ENCODE data around the gene GRK6.
"Not testable (repeated sequence)": the region's sequence is repeated elsewhere in the genome, so short reads cannot be mapped to it uniquely, and the experiment has no call there.

Gene GRK6

DNA sequence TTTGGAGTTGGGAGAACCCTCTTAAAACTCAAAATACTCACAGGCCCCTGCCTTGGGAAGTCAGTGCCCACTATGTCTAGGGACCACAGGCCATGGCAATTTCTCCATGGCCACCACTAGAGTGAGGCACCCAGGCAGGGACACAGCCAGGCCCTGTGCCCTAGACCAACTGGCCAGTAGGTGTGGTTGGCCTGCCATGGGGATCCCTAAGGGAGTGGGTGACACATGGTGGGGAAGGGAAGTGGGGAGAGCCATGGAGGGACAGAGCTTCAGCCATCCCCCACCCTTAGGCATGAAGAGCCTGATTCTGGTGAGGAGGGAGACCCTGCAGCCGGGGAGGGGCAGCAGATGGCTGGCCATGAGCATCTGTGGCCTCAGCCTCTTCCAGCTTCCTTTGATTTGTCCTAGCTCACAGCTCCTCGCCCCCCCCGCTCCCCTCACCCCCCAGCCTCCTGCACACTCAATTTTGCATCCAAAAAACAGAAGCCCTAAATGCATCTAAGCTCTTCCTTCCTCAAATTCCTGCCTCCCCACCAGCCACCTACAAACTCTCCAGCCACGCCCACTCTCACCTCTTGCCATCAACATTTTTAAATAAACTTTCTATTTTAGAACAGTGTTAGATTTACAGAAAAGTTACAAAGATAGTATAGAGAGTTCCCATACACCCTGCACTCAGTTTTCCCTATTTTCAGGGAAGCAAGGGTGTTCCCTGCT is 48.5 kb downstream of the GRK6 start:
- Mint-ChIP-seq H3K4me1 (peaks cover 54% of the 10 kb centered on the region), H3K27me3 (no peaks in the 10 kb centered on the region), H3K27ac (no peak overlapping the region)

GRCh38 chr5:177475563-177476427 is 49.3 kb downstream of the GRK6 start:
- Mint-ChIP-seq H3K36me3 (no peaks in the 10 kb centered on the region), H3K4me1 (peaks cover 51% of the 10 kb centered on the region), H3K4me3 (peak overlapping the region; percentile 27), H3K27ac (peak overlapping the region; percentile 2), H3K9me3 (no peaks in the 10 kb centered on the region), H3K27me3 (no peaks in the 10 kb centered on the region)

More for the DNA sequence above, 48.5 kb downstream of the GRK6 start:
- Mint-ChIP-seq H3K9me3 (no peaks in the 10 kb centered on the region), H3K36me3 (no peaks in the 10 kb centered on the region), H3K4me3 (peak overlapping the region; percentile 75)

- peaks cover 51% of the 10 kb centered on the region for H3K4me1 Mint-ChIP-seq
- H3K9me3 Mint-ChIP-seq: no peaks in the 10 kb centered on the region
- no peak overlapping the region for H3K27ac Mint-ChIP-seq
- H3K36me3 Mint-ChIP-seq: no peaks in the 10 kb centered on the region
- H3K27me3 Mint-ChIP-seq: no peaks in the 10 kb centered on the region
- H3K4me3 Mint-ChIP-seq: peak overlapping the region; percentile 27
Observed at GRCh38 chr5:177476531-177477233, 50.2 kb downstream of the GRK6 start.

DNA sequence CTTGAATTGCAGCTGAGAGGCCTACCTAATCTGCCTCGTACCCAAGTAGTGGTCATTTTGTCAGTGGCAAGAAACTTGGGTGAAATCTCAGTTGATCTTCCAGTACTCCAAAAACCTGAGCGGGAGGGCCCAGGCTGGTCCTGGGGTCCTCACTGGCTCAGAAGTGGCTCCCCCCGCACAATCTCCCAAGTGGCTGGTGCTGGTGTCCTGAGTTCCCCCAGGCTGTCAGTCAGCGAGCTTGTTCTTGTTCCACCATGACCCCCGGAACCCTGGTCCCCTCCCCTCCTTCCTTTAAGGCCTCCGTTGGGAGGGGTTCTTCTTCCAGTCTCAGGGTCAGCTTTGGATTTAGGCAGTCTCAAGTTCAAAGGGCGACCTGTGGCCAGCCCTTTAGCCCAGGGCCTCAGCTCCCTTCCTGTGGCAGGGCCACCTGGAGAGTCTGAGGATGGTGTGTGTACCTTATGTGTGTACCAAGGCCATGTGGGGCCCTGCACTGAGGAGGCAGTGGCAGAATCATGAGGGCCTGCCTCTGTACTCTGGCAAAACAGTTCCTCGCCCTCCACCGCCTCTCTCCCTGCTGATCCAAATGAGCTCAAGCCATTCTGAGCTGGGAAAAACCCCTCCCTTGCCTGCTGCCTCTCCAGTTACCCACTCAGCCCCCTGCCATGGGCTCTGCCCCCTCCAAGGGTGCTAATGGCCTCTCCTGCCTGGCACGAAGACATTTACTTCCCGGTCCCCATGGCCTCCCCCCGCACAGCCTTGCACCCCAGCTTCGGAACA is 51.4 kb downstream of the GRK6 start:
- peaks cover 51% of the 10 kb centered on the region for H3K4me1 Mint-ChIP-seq
- H3K9me3 Mint-ChIP-seq: no peaks in the 10 kb centered on the region
- H3K4me3 Mint-ChIP-seq: no peak overlapping the region
- no peaks in the 10 kb centered on the region for H3K36me3 Mint-ChIP-seq
- H3K27ac Mint-ChIP-seq: peak overlapping the region; percentile 65
- no peaks in the 10 kb centered on the region for H3K27me3 Mint-ChIP-seq

DNA sequence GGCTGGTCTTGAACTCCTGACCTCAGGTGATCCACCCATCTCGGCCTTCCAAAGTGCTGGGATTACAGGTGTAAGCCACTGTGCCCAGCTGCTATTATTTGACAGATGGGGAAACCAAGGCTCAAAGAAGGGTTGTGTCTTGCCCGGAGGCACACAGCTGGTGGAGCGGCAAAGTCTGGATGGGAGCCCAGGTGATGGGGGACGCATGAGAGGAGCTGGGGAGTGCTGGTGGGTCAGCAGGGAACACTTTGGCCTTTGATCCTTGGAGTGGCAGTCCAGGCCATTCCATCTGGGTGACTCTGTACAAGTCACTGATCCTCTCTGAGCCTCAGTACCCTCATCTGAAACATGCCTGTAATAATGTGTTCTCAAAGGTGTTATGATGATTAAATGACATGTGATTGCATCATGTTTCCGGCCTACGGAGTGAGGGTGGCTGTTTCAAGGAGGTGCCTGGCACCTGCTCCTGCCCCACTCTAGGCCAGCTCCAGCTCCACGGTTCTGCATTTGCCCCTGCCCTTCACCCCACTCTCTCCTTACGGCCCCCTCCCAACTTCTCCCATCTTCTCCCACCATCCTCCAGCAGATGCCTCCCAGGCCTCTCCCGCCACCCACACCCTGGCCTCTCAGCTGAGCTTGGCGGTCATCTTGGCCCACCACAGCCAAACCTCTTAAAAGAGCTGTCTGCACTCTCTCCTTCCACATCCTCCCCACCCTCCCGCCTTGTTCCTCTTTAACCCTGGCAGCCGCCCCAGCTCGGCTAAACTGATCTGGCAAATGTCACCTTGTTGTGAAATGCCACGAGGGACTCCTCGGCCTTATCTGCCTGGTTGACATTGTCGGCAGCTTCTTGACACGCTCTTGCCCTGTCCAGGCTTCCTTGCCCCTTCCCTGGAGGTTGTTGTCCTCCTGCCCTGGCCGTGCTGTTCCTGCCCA is 52.5 kb downstream of the GRK6 start:
- Mint-ChIP-seq H3K27ac (peak overlapping the region; percentile 99), H3K36me3 (no peaks in the 10 kb centered on the region), H3K4me3 (no peak overlapping the region), H3K27me3 (no peaks in the 10 kb centered on the region), H3K4me1 (peaks cover 49% of the 10 kb centered on the region), H3K9me3 (no peaks in the 10 kb centered on the region)

GRCh38 chr5:177479774-177480173 is 53.3 kb downstream of the GRK6 start:
- no peaks in the 10 kb centered on the region for H3K9me3 Mint-ChIP-seq
- peaks cover 41% of the 10 kb centered on the region for H3K4me1 Mint-ChIP-seq
- no peaks in the 10 kb centered on the region for H3K27me3 Mint-ChIP-seq
- H3K4me3 Mint-ChIP-seq: no peak overlapping the region
- H3K36me3 Mint-ChIP-seq: no peaks in the 10 kb centered on the region
- peak overlapping the region; percentile 99 for H3K27ac Mint-ChIP-seq

GRCh38 chr5:177482359-177482795 is 55.9 kb downstream of the GRK6 start:
- H3K4me1 Mint-ChIP-seq: peaks cover 24% of the 10 kb centered on the region
- no peak overlapping the region for H3K4me3 Mint-ChIP-seq
- H3K9me3 Mint-ChIP-seq: no peaks in the 10 kb centered on the region
- H3K36me3 Mint-ChIP-seq: no peaks in the 10 kb centered on the region
- H3K27ac Mint-ChIP-seq: no peak overlapping the region
- no peaks in the 10 kb centered on the region for H3K27me3 Mint-ChIP-seq

- H3K4me1 Mint-ChIP-seq: peaks cover 20% of the 10 kb centered on the region
- H3K27me3 Mint-ChIP-seq: no peaks in the 10 kb centered on the region
- H3K36me3 Mint-ChIP-seq: no peaks in the 10 kb centered on the region
- no peak overlapping the region for H3K27ac Mint-ChIP-seq
- no peaks in the 10 kb centered on the region for H3K9me3 Mint-ChIP-seq
- no peak overlapping the region for H3K4me3 Mint-ChIP-seq
Observed at GRCh38 chr5:177483042-177483441, 56.6 kb downstream of the GRK6 start.

DNA sequence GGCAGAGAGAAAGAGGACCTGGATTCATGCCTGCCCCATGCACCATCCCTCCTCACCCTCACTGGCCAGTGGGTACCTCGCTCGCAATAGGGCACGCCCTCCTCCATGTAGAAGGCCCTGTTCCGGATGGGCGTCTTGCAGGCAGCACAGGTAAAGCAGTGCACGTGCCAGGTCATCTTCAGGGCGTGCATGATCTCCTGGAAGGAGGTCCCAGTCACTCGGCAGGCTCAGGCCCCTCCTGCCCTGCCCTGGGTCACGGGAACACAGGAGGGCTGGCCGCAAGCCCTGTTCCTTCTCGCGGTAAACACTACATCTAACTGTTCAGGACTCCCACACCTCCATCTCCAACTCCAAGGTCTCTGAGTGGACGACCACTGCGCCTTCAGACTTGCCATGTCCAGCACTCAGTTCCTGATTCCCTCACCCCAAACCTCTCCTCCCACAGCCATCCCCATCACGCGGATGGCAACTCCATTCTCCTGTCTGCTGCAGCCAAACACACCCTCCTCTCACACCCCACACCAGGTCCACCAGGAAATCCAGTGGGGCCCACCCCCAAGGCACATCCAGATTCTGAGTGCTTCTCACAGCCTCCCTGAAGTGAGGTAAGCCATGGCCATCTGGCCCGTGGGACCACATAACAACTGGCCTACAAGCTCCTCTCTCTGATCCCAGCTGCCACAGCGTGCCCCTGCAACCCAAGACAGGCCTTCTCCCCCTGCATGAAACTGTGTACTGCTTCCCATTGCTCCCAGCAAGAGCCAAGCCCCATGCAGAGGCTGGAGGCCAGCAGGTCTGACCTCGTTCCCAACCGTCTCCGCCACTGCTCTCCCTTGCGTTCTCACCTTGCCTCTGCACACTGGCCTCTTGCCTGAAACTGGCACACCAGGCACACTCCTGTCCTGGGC is 57.8 kb downstream of the GRK6 start:
- H3K4me3 Mint-ChIP-seq: no peak overlapping the region
- H3K9me3 Mint-ChIP-seq: no peaks in the 10 kb centered on the region
- H3K27me3 Mint-ChIP-seq: no peaks in the 10 kb centered on the region
- peaks cover 9% of the 10 kb centered on the region for H3K4me1 Mint-ChIP-seq
- H3K27ac Mint-ChIP-seq: peak overlapping the region; percentile 44
- H3K36me3 Mint-ChIP-seq: no peaks in the 10 kb centered on the region

GRCh38 chr5:177484902-177485549 is 58.5 kb downstream of the GRK6 start:
- Mint-ChIP-seq H3K27ac (no peak overlapping the region), H3K4me3 (no peak overlapping the region), H3K36me3 (no peaks in the 10 kb centered on the region), H3K27me3 (no peaks in the 10 kb centered on the region), H3K4me1 (peaks cover 1% of the 10 kb centered on the region), H3K9me3 (no peaks in the 10 kb centered on the region)

DNA sequence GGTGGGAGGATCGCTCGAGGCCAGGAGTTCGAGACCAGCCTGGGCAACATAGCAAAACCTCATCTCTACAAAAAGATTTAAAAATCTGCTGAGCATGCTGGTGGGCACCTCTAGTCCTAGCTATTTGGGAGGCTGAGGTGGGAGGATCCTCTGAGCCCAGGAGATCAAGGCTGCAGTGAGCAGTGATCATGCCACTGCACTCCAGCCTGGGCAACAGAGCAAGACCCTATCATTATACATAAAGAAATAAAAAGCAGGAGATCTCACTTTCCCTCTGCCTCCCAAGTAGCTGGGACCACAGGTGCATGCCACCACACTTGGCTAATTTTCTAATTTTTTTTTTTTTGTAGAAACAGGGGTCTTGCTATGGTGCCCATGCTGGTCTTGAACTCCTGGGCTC is 59.3 kb downstream of the GRK6 start:
- H3K4me3 Mint-ChIP-seq, H3K36me3 Mint-ChIP-seq, H3K4me1 Mint-ChIP-seq, H3K27me3 Mint-ChIP-seq, H3K9me3 Mint-ChIP-seq, H3K27ac Mint-ChIP-seq: not testable (repeated sequence)

GRCh38 chr5:177486256-177486655 is 59.8 kb downstream of the GRK6 start:
- Mint-ChIP-seq H3K9me3 (no peaks in the 10 kb centered on the region), H3K4me1 (no peaks in the 10 kb centered on the region), H3K36me3 (no peaks in the 10 kb centered on the region), H3K27ac (no peak overlapping the region), H3K27me3 (no peaks in the 10 kb centered on the region), H3K4me3 (no peak overlapping the region)

DNA sequence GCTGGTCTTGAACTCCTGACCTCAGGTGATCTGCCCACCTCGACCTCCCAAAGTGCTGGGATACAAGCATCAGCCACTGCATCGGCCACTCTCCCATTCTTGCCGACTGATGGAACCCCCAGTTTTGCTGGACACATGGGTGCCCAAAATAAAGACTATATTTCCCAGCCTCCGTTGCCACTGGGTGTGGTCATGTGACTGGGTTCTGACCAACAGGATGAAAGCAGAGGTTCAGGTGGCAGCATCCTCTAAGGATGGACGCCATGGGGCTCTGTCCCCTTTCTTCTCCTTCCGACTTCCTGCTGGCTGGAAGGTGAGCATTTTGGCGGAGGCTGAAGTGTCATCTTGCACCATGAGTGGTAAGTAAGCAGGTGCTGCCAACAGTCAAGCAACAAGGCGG is 60.7 kb downstream of the GRK6 start:
- Mint-ChIP-seq H3K4me3 (no peak overlapping the region), H3K36me3 (no peaks in the 10 kb centered on the region), H3K4me1 (no peaks in the 10 kb centered on the region), H3K9me3 (no peaks in the 10 kb centered on the region), H3K27ac (no peak overlapping the region), H3K27me3 (no peaks in the 10 kb centered on the region)

Data from activated naive CD4-positive, alpha-beta T cell treated with anti-CD3 and anti-CD28 coated beads, Interleukin-2, amount 50 U/mL, for 24 hours (primary cell).